Gastrocnemius medialis (tissue), 4 donors: ENCODE data around the gene MYO9B.

ENCODE experiments used
- POLR2A ChIP-seq, 2 donors: fragments of 450-650 bp; IDR thresholded peaks; one replicate each; pipeline ENCODE4 v1.6.1; 2017; ENCODE audit warnings: antibody characterized with exemption in 2 of 2, mild to moderate bottlenecking in 2 of 2, moderate library complexity in 2 of 2
- TF ChIP-seq, protein P1 (sequence below), 5 experiments: fragments of 450-650 bp in 3 of 5; fragments of 200-600 bp in 2 of 5; sonication (generic) in 2 of 5; IDR thresholded peaks in 4 of 5; conservative IDR thresholded peaks in 1 of 5; 1 replicate in 4 of 5; 2 replicates in 1 of 5; pipeline ENCODE4 v1.5.1; 2016 to 2019; ENCODE audit warnings: antibody characterized with exemption in 5 of 5, mild to moderate bottlenecking in 3 of 5, moderate library complexity in 3 of 5

DNA sequence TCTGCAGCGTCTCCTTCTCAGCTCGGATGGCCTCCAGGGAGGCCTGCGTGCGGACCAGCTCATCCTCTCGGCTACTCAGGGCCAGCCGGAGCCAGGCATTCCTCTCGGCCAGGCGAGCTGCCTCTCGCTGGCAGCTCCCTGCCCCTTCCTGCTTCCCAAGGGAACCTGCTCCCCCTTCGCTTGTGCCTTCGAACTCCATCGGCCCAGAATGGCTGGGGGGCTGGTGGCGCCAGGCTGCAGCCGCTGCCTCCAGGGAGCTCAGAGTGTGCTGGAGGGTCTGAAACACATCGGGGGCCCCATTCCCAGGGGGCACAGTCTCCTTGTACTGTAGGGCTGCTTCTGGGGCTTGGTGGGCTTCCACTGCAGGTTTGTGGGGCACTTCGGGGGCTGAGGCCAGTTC is 187.0 kb downstream of the MYO9B start:
- TF ChIP-seq, protein P1, sequence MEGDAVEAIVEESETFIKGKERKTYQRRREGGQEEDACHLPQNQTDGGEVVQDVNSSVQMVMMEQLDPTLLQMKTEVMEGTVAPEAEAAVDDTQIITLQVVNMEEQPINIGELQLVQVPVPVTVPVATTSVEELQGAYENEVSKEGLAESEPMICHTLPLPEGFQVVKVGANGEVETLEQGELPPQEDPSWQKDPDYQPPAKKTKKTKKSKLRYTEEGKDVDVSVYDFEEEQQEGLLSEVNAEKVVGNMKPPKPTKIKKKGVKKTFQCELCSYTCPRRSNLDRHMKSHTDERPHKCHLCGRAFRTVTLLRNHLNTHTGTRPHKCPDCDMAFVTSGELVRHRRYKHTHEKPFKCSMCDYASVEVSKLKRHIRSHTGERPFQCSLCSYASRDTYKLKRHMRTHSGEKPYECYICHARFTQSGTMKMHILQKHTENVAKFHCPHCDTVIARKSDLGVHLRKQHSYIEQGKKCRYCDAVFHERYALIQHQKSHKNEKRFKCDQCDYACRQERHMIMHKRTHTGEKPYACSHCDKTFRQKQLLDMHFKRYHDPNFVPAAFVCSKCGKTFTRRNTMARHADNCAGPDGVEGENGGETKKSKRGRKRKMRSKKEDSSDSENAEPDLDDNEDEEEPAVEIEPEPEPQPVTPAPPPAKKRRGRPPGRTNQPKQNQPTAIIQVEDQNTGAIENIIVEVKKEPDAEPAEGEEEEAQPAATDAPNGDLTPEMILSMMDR (IDR thresholded peaks at IDR 0.05 in 4 of 5, conservative IDR thresholded peaks at IDR 0.05 in 1 of 5): no peak
- TF ChIP-seq POLR2A (IDR thresholded peaks at IDR 0.05): no peak
